GM18502 (cell line): Measurements from ENCODE around the gene RGS3.
"Not testable (repeated sequence)": the region's sequence is repeated elsewhere in the genome, so short reads cannot be mapped to it uniquely, and the experiment has no call there.

Experiments
- ATAC-seq: cut with Tn5 transposase; IDR thresholded peaks from one replicate; pipeline ENCODE4 v1.9.1; 2021; ENCODE audit warnings: mild to moderate bottlenecking; ENCODE audit not compliant: unreplicated experiment, poor library complexity

The RGS3 gene

GRCh38 chr9:113463418-113464285, at the start of gene RGS3:
TSS of gene RGS3 (plus strand) at chr9:113463727. CDS start at chr9:113463803, 76 bp downstream.
- no peak for ATAC-seq

GRCh38 chr9:113416149-113416721, 47.3 kb upstream of the RGS3 start:
- ATAC-seq: peak; percentile 95

- no peak for ATAC-seq
Observed at GRCh38 chr9:113417370-113417769, 46.2 kb upstream of the RGS3 start.

GRCh38 chr9:113421726-113422125, 41.8 kb upstream of the RGS3 start:
- ATAC-seq: no peak

- ATAC-seq: no peak
Observed at GRCh38 chr9:113425072-113425471, 38.5 kb upstream of the RGS3 start.

- ATAC-seq: no peak
Observed at GRCh38 chr9:113426701-113427100, 36.8 kb upstream of the RGS3 start.

GRCh38 chr9:113427629-113428028, 35.9 kb upstream of the RGS3 start:
- no peak for ATAC-seq

- ATAC-seq: no peak
Observed at GRCh38 chr9:113428062-113428615, 35.4 kb upstream of the RGS3 start.

GRCh38 chr9:113431191-113431590, 32.3 kb upstream of the RGS3 start:
- ATAC-seq: no peak

GRCh38 chr9:113436728-113437515, 26.6 kb upstream of the RGS3 start:
- no peak for ATAC-seq

GRCh38 chr9:113437716-113438115, 25.8 kb upstream of the RGS3 start:
- ATAC-seq: not testable (repeated sequence)

GRCh38 chr9:113444736-113445135, 18.8 kb upstream of the RGS3 start:
- no peak for ATAC-seq

- ATAC-seq: no peak
Observed at GRCh38 chr9:113446323-113446740, 17.2 kb upstream of the RGS3 start.

GRCh38 chr9:113449376-113449775, 14.2 kb upstream of the RGS3 start:
- ATAC-seq: no peak

GRCh38 chr9:113452113-113452605, 11.4 kb upstream of the RGS3 start:
- ATAC-seq: no peak

- ATAC-seq: no peak
Observed at GRCh38 chr9:113454914-113455761, 8.4 kb upstream of the RGS3 start.

- ATAC-seq: no peak
Observed at GRCh38 chr9:113456235-113456634, 7.3 kb upstream of the RGS3 start.

GRCh38 chr9:113461285-113461684, 2.2 kb upstream of the RGS3 start:
- no peak for ATAC-seq

GRCh38 chr9:113461943-113462342, 1.6 kb upstream of the RGS3 start:
- no peak for ATAC-seq
